Endothelial cell of umbilical vein (primary cell): Measurements from ENCODE around the gene HMGCL. TPM values are rescaled to one million over a fixed set of nuclear protein-coding genes. Genes with fewer than 3 reads are reported as not detected.

Source experiments
- BruUV-seq: library from RNA; stranded (reverse); fragments of 400-500 nt; replicated peaks from 2 replicates; lab custom pipeline; 2021; lab: Mats Ljungman, UMichigan
- CTCF ChIA-PET: fragments of 300-600, 350-600 bp; sonication (Branson Sonifier 250); formaldehyde crosslinking; loops from one replicate; lab custom pipeline; 2021; ENCODE audit warnings: antibody characterized with exemption, inconsistent platforms; lab: Charles Lee
- POLR2A ChIA-PET: fragments of 300-600, 350-600 bp; sonication (Branson Sonifier 250); formaldehyde crosslinking; loops from one replicate; lab custom pipeline; 2021; ENCODE audit warnings: antibody characterized with exemption, inconsistent platforms; lab: Charles Lee
- DNase-seq: peaks from one replicate; pipeline ENCODE4 v3.0.0-alpha.2; 2011; ENCODE audit warnings: low read depth, low spot score
- FAIRE-seq: peaks from 2 replicates; lab custom pipeline; 2011; peaks lifted over from hg19 to GRCh38; lab: Jason Lieb, UNC
- H2AFZ ChIP-seq: 2 replicates; pipeline ENCODE4 v1.6.0; 2012; ENCODE audit warnings: low read depth, low read length, control low read depth, inconsistent platforms
- H3K27ac ChIP-seq: 2 replicates; pipeline ENCODE4 v1.5.1; 2011; ENCODE audit warnings: low read depth, mild to moderate bottlenecking, control low read depth, low read length, moderate library complexity; ENCODE audit not compliant: insufficient read depth
- H3K27me3 ChIP-seq, 2 experiments: 2 replicates each; pipeline versions ENCODE4 v1.6.0 to v1.6.1; 2011; ENCODE audit warnings: low read length in 2 of 2, mixed read lengths in 1 of 2; ENCODE audit not compliant: control insufficient read depth in 2 of 2, insufficient read depth in 2 of 2
- H3K36me3 ChIP-seq, 2 experiments: 2 replicates in 1 of 2; 3 replicates in 1 of 2; pipeline ENCODE4 v1.5.1; 2011; ENCODE audit warnings: low read length in 2 of 2, mild to moderate bottlenecking in 1 of 2, moderate library complexity in 1 of 2; ENCODE audit not compliant: control insufficient read depth in 2 of 2, insufficient read depth in 2 of 2; ENCODE audit errors: extremely low read depth in 1 of 2
- H3K4me1 ChIP-seq: 3 replicates; pipeline ENCODE4 v1.5.1; 2011; ENCODE audit warnings: mild to moderate bottlenecking, low read length; ENCODE audit not compliant: control insufficient read depth, insufficient read depth; ENCODE audit errors: extremely low read depth
- H3K4me2 ChIP-seq: 2 replicates; pipeline ENCODE4 v1.6.1; 2011; ENCODE audit warnings: low read length, control low read depth, mixed read lengths; ENCODE audit not compliant: insufficient read depth
- H3K4me3 ChIP-seq, 3 experiments: fragments of 200-600 bp in 1 of 3; sonication (generic), shearing (Covaris generic) in 1 of 3; replicated peaks in 1 of 3; 2 replicates each; pipeline ENCODE4 v1.5.1; 2011 to 2016; ENCODE audit warnings: control low read depth in 3 of 3, low read length in 3 of 3, mild to moderate bottlenecking in 2 of 3, inconsistent platforms in 1 of 3, low read depth in 1 of 3, moderate library complexity in 1 of 3; ENCODE audit not compliant: insufficient read depth in 1 of 3
- H3K79me2 ChIP-seq: 2 replicates; pipeline ENCODE4 v1.6.0; 2012; ENCODE audit warnings: low read length, inconsistent platforms; ENCODE audit not compliant: control insufficient read depth, insufficient read depth
- H3K9ac ChIP-seq: replicated peaks from 2 replicates; pipeline ENCODE3; 2011; ENCODE audit warnings: low read length, control low read depth; ENCODE audit not compliant: insufficient read depth; ENCODE audit errors: extremely low read depth
- H3K9me1 ChIP-seq: replicated peaks from 3 replicates; pipeline ENCODE4 v1.6.0; 2011; ENCODE audit warnings: mild to moderate bottlenecking, low read length; ENCODE audit not compliant: control insufficient read depth, insufficient read depth; ENCODE audit errors: extremely low read depth
- H3K9me3 ChIP-seq: replicated peaks from 2 replicates; pipeline ENCODE4 v1.5.1; 2012; ENCODE audit warnings: low read length, inconsistent platforms; ENCODE audit not compliant: control insufficient read depth, insufficient read depth
- H4K20me1 ChIP-seq: replicated peaks from 2 replicates; pipeline ENCODE3; 2011; ENCODE audit warnings: mild to moderate bottlenecking, low read length; ENCODE audit not compliant: control insufficient read depth, insufficient read depth; ENCODE audit errors: extremely low read depth
- EZH2 ChIP-seq: IDR thresholded peaks from 2 replicates; pipeline ENCODE4 v1.6.1; 2012; ENCODE audit warnings: borderline replicate concordance, low read depth, mild to moderate bottlenecking, moderate library complexity, low read length, inconsistent platforms; ENCODE audit not compliant: severe bottlenecking
- FOS ChIP-seq: IDR thresholded peaks from 2 replicates; pipeline ENCODE4 v1.6.1; 2011; ENCODE audit warnings: mild to moderate bottlenecking, low read length, moderate library complexity, borderline replicate concordance; ENCODE audit not compliant: insufficient read depth
- GATA2 ChIP-seq: IDR thresholded peaks from 2 replicates; pipeline ENCODE4 v1.7.0; 2011; ENCODE audit warnings: low read depth, mild to moderate bottlenecking, moderate library complexity, mixed read lengths, low read length; ENCODE audit not compliant: insufficient read length, insufficient read depth
- JUN ChIP-seq: IDR thresholded peaks from 2 replicates; pipeline ENCODE4 v1.6.1; 2011; ENCODE audit warnings: borderline replicate concordance, low read depth; ENCODE audit not compliant: insufficient read length, insufficient read depth
- MYC ChIP-seq: IDR thresholded peaks from one replicate; pipeline ENCODE4 v1.6.1; 2011; ENCODE audit warnings: mild to moderate bottlenecking, low read depth, low read length
- POLR2A ChIP-seq: IDR thresholded peaks from 2 replicates; pipeline ENCODE4 v1.6.1; 2012; ENCODE audit warnings: low read depth, mild to moderate bottlenecking, control low read depth, low read length
- POLR2AphosphoS5 ChIP-seq: IDR thresholded peaks from 2 replicates; pipeline ENCODE4 v1.6.1; 2012; ENCODE audit warnings: low read depth, mild to moderate bottlenecking, control low read depth, low read length, moderate library complexity; ENCODE audit not compliant: insufficient read depth
- dilution Hi-C: fragments of 300-500 bp; cut with MboI; formaldehyde crosslinking; loops from one replicate; pipeline ENCODE4 v1.15.0; 2019; ENCODE audit warnings: low sequenced_read_pairs; ENCODE audit not compliant: extremely low pct_ligation_motif_present
- intact Hi-C: fragments of 100-400 bp; cut with micrococcal nuclease; formaldehyde crosslinking; loops from one replicate; pipeline ENCODE4 v1.10.0; 2022
- polyA plus RNA-seq, 4 experiments: library from polyadenylated mRNA; depleted of rRNA in 3 of 4; stranded (reverse) in 3 of 4; unstranded in 1 of 4; fragments of >200 nt; gene quantifications; 2 replicates each; pipeline versions ENCODE4 v1.2.1 to v1.2.3, GENCODE V29; 2011 to 2012; ENCODE audit warnings: missing spikeins in 1 of 4
- total RNA-seq: library from RNA; stranded (reverse); gene quantifications from 2 replicates; pipeline ENCODE4 v1.2.3, GENCODE V29; 2021
- TF ChIP-seq, protein P1 (sequence below): IDR thresholded peaks from 2 replicates; pipeline ENCODE4 v1.6.1; 2011; ENCODE audit not compliant: insufficient read depth, insufficient read length

HMGCL gene
- total and polyA plus RNA-seq, 2 donors (not counting 3 experiments of a cell fraction or from before 2014, with no cell fraction given), result 24.2 to 30.0 TPM

GRCh38 chr1:23776217-23776616, 49.0 kb downstream of the HMGCL start:
- H3K9me1 ChIP-seq, result no peaks in the 10 kb centered on the region
- intact Hi-C loops (no loop called here), dilution Hi-C loops (no loop called here)
- H3K4me1 ChIP-seq, result peaks cover 24% of the 10 kb centered on the region
- H3K27ac ChIP-seq, result no peak overlapping the region
- H3K4me3 ChIP-seq, result no peak overlapping the region
- H3K79me2 ChIP-seq, result peaks cover 22% of the 10 kb centered on the region
- no TSS peak for BruUV-seq
- H4K20me1 ChIP-seq, result no peaks in the 10 kb centered on the region
- H3K36me3 ChIP-seq, result no peaks in the 10 kb centered on the region
- H3K9ac ChIP-seq, result no peak overlapping the region
- TF ChIP-seq MYC (no peak), EZH2 (no peak), FOS (no peak), JUN (no peak), POLR2A (no peak), GATA2 (no peak), POLR2AphosphoS5 (no peak)
- TF ChIP-seq, protein P1, sequence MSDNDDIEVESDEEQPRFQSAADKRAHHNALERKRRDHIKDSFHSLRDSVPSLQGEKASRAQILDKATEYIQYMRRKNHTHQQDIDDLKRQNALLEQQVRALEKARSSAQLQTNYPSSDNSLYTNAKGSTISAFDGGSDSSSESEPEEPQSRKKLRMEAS, result no peak
- H2AFZ ChIP-seq, result no peak overlapping the region
- H3K9me3 ChIP-seq, result no peaks in the 10 kb centered on the region
- no peak overlapping the region for H3K4me2 ChIP-seq
- DNase-seq (no peak), FAIRE-seq (no peak)
- H3K27me3 ChIP-seq, result no peaks in the 10 kb centered on the region
- ChIA-PET CTCF (interaction anchor here (2.4 kb wide), 1 partner anchor 140 kb away, joined by 7 read pairs; no protein-coding TSS in a partner anchor), POLR2A (no interaction called here)
